ENCODE data around the gene TGFB1. TPM values are rescaled to one million over a fixed set of nuclear protein-coding genes. Genes with fewer than 3 reads are reported as not detected.

TGFB1 gene
- total and polyA plus RNA-seq, 2 of the 13 experiments (the other 11 are each of a cell fraction or from before 2014, with no cell fraction given): 4.1 to 5.4 TPM

- TF ChIP-seq, protein P1, sequence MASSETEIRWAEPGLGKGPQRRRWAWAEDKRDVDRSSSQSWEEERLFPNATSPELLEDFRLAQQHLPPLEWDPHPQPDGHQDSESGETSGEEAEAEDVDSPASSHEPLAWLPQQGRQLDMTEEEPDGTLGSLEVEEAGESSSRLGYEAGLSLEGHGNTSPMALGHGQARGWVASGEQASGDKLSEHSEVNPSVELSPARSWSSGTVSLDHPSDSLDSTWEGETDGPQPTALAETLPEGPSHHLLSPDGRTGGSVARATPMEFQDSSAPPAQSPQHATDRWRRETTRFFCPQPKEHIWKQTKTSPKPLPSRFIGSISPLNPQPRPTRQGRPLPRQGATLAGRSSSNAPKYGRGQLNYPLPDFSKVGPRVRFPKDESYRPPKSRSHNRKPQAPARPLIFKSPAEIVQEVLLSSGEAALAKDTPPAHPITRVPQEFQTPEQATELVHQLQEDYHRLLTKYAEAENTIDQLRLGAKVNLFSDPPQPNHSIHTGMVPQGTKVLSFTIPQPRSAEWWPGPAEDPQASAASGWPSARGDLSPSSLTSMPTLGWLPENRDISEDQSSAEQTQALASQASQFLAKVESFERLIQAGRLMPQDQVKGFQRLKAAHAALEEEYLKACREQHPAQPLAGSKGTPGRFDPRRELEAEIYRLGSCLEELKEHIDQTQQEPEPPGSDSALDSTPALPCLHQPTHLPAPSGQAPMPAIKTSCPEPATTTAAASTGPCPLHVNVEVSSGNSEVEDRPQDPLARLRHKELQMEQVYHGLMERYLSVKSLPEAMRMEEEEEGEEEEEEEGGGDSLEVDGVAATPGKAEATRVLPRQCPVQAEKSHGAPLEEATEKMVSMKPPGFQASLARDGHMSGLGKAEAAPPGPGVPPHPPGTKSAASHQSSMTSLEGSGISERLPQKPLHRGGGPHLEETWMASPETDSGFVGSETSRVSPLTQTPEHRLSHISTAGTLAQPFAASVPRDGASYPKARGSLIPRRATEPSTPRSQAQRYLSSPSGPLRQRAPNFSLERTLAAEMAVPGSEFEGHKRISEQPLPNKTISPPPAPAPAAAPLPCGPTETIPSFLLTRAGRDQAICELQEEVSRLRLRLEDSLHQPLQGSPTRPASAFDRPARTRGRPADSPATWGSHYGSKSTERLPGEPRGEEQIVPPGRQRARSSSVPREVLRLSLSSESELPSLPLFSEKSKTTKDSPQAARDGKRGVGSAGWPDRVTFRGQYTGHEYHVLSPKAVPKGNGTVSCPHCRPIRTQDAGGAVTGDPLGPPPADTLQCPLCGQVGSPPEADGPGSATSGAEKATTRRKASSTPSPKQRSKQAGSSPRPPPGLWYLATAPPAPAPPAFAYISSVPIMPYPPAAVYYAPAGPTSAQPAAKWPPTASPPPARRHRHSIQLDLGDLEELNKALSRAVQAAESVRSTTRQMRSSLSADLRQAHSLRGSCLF (CRISPR knock-in tag; IDR thresholded peaks at IDR 0.05; ENCODE audit: borderline replicate concordance): no peak
- TF ChIP-seq SOX13 (IDR thresholded peaks at IDR 0.05) (no peak), SOX13 (CRISPR knock-in tag; conservative IDR thresholded peaks at IDR 0.05 in 1 of 2, IDR thresholded peaks at IDR 0.05 in 1 of 2) (no peak; a peak in 1 of 4 replicates), MYPOP (CRISPR knock-in tag; IDR thresholded peaks at IDR 0.05) (no peak), CCAR2 (optimal IDR thresholded peaks at IDR 0.05; ENCODE audit: low read depth, low read length) (no peak), MEF2D (CRISPR knock-in tag; IDR thresholded peaks at IDR 0.05) (no peak), ESRRA (CRISPR knock-in tag; IDR thresholded peaks at IDR 0.05; ENCODE audit: low read depth) (no peak), ZNF678 (CRISPR knock-in tag; IDR thresholded peaks at IDR 0.05) (no peak), STAG1 (CRISPR knock-in tag; IDR thresholded peaks at IDR 0.05) (no peak), ZNF660 (CRISPR knock-in tag; IDR thresholded peaks at IDR 0.05; ENCODE audit: borderline replicate concordance, low read depth) (no peak), ZNF597 (CRISPR knock-in tag; IDR thresholded peaks at IDR 0.05) (no peak), SMARCE1 (IDR thresholded peaks at IDR 0.05; ENCODE audit: borderline replicate concordance) (no peak), FOXO4 (CRISPR knock-in tag; conservative IDR thresholded peaks at IDR 0.05) (no peak)
- TF ChIP-seq, protein P2, sequence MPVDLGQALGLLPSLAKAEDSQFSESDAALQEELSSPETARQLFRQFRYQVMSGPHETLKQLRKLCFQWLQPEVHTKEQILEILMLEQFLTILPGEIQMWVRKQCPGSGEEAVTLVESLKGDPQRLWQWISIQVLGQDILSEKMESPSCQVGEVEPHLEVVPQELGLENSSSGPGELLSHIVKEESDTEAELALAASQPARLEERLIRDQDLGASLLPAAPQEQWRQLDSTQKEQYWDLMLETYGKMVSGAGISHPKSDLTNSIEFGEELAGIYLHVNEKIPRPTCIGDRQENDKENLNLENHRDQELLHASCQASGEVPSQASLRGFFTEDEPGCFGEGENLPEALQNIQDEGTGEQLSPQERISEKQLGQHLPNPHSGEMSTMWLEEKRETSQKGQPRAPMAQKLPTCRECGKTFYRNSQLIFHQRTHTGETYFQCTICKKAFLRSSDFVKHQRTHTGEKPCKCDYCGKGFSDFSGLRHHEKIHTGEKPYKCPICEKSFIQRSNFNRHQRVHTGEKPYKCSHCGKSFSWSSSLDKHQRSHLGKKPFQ (CRISPR knock-in tag; IDR thresholded peaks at IDR 0.05; ENCODE audit: insufficient replicate concordance): no peak
- TF ChIP-seq, protein P3, sequence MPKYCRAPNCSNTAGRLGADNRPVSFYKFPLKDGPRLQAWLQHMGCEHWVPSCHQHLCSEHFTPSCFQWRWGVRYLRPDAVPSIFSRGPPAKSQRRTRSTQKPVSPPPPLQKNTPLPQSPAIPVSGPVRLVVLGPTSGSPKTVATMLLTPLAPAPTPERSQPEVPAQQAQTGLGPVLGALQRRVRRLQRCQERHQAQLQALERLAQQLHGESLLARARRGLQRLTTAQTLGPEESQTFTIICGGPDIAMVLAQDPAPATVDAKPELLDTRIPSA (CRISPR knock-in tag; IDR thresholded peaks at IDR 0.05; ENCODE audit: borderline replicate concordance): no peak
Measured at GRCh38 chr19:41323430-41324125, 30.1 kb downstream of the TGFB1 start (continued).

All from HepG2 (cell line).